ENCODE data around the gene LRMDA. TPM values are rescaled to one million over a fixed set of nuclear protein-coding genes. Genes with fewer than 3 reads are reported as not detected.
A peak's percentile ranks its signal among the peaks of the same experiment; 100 is the strongest.

Gene LRMDA
- total and polyA plus RNA-seq, 4 donors: 12.1 to 40.8 (median 21.6) TPM

DNA sequence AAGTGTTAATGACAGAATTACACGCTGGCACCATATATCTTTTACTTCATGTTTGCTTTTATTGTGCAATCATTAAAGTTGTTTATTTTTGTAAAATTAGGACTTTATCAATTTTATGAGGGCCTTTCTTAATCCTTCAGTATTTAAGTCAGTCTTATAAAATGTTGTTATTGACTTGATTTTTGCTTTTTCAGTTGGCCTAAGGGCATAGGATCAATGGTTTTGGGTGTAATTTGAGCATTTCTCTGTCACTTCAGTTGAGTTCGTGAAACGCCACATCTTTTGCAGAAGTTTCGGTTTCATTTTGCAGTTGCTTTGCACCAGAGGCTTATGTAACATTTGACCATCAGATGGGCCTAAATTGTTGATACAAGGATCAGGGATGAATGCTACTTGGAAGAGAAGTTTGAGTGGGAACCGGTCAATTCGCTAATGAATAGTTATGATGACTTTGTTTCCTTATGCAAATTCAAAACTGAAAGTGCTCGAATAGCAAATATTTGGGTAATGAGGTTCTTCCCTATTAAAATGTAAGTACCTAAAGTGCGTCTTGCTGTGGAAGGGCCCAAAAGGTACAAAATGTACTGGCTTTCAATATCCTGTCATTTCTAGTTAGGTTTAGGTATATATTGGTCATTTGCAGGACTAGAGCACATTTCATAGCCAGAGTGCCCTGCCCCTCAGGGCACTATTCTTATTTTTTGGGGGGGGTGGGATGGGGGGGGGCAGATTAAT lies 340.9 kb downstream of the LRMDA start:
- TF ChIP-seq, protein P1, sequence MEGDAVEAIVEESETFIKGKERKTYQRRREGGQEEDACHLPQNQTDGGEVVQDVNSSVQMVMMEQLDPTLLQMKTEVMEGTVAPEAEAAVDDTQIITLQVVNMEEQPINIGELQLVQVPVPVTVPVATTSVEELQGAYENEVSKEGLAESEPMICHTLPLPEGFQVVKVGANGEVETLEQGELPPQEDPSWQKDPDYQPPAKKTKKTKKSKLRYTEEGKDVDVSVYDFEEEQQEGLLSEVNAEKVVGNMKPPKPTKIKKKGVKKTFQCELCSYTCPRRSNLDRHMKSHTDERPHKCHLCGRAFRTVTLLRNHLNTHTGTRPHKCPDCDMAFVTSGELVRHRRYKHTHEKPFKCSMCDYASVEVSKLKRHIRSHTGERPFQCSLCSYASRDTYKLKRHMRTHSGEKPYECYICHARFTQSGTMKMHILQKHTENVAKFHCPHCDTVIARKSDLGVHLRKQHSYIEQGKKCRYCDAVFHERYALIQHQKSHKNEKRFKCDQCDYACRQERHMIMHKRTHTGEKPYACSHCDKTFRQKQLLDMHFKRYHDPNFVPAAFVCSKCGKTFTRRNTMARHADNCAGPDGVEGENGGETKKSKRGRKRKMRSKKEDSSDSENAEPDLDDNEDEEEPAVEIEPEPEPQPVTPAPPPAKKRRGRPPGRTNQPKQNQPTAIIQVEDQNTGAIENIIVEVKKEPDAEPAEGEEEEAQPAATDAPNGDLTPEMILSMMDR (IDR thresholded peaks at IDR 0.05; ENCODE audit: control extremely low read depth, extremely low read depth): no peak
- peak overlapping the region in 1 of 2 donors; percentile 34 for H3K27ac ChIP-seq (ENCODE audit: low read depth in 1 of 2, low read length in 1 of 2)
- no peak for ATAC-seq (ENCODE audit: insufficient read depth, low FRiP score)
- H3K36me3 ChIP-seq (ENCODE audit: control insufficient read depth in 4 of 4, insufficient read depth in 4 of 4, low read length in 4 of 4): no peaks in the 10 kb centered on the region
- no peaks in the 10 kb centered on the region for H3K9me3 ChIP-seq (ENCODE audit: control insufficient read depth in 4 of 4, insufficient read depth in 3 of 4, low read length in 3 of 4)
- 19 to 25% methylated on average over 8 of the region's 8 CpGs for WGBS, 2 donors
- peak overlapping the region; percentile 29 for H3K4me3 ChIP-seq
- H3K9ac ChIP-seq (ENCODE audit: insufficient read depth in 1 of 2, low read length in 2 of 2): peak overlapping the region in 1 of 2 donors; percentile 50
- no peaks in the 10 kb centered on the region for H3K27me3 ChIP-seq (ENCODE audit: control insufficient read depth in 3 of 3, insufficient read depth in 3 of 3, low read length in 2 of 3)
- peak; percentile 25 to 84 (median 79) for DNase-seq
- H3K4me1 ChIP-seq (ENCODE audit: control insufficient read depth in 5 of 5, insufficient read depth in 5 of 5, low read length in 5 of 5): peaks cover 0 to 50% (median 11%) of the 10 kb centered on the region in 5 donors

DNA sequence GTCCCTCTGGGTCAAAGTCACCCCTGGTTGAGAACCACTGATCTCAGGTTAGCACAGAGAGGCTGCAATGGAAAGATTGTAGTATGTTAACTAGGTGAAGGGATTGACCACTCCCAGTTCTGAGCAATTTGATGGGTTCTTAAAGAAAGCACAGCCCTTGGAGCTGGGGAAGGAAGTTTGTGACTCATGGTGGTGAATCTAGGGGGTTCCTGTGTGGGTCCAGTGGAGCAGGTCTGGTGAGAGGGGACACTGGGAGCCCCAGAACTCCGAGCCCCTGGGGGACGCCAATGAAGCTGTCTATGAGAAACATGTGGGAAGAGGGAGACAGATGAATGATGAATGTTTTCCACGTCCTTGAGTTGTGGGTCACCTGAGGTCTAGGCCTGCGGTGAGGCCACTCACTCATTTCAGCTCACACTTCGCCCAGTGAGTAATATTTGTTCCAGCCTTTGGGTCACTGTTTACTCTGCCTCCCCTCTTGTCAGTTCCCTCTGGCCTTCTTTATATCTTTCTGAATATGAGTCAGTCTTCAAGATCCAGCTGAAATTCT lies 341.9 kb downstream of the LRMDA start:
- Histone ChIP-seq H3K27me3 (ENCODE audit: control insufficient read depth in 3 of 3, insufficient read depth in 3 of 3, low read length in 2 of 3) (no peaks in the 10 kb centered on the region), H3K27ac (ENCODE audit: low read depth in 1 of 2, low read length in 1 of 2) (peak overlapping the region; percentile 21 to 74), H3K4me1 (ENCODE audit: control insufficient read depth in 5 of 5, insufficient read depth in 5 of 5, low read length in 5 of 5) (peaks cover 0 to 52% (median 12%) of the 10 kb centered on the region in 5 donors), H3K36me3 (ENCODE audit: control insufficient read depth in 4 of 4, insufficient read depth in 4 of 4, low read length in 4 of 4) (no peaks in the 10 kb centered on the region), H3K9ac (ENCODE audit: insufficient read depth in 1 of 2, low read length in 2 of 2) (no peak overlapping the region), H3K9me3 (ENCODE audit: control insufficient read depth in 4 of 4, insufficient read depth in 3 of 4, low read length in 3 of 4) (no peaks in the 10 kb centered on the region), H3K4me3 (no peak overlapping the region)
- 66 to 74% methylated on average over 5 of the region's 5 CpGs for WGBS, 2 donors
- DNase-seq (no peak), ATAC-seq (ENCODE audit: insufficient read depth, low FRiP score) (no peak)
- TF ChIP-seq, protein P1 (IDR thresholded peaks at IDR 0.05; ENCODE audit: control extremely low read depth, extremely low read depth): no peak

DNA sequence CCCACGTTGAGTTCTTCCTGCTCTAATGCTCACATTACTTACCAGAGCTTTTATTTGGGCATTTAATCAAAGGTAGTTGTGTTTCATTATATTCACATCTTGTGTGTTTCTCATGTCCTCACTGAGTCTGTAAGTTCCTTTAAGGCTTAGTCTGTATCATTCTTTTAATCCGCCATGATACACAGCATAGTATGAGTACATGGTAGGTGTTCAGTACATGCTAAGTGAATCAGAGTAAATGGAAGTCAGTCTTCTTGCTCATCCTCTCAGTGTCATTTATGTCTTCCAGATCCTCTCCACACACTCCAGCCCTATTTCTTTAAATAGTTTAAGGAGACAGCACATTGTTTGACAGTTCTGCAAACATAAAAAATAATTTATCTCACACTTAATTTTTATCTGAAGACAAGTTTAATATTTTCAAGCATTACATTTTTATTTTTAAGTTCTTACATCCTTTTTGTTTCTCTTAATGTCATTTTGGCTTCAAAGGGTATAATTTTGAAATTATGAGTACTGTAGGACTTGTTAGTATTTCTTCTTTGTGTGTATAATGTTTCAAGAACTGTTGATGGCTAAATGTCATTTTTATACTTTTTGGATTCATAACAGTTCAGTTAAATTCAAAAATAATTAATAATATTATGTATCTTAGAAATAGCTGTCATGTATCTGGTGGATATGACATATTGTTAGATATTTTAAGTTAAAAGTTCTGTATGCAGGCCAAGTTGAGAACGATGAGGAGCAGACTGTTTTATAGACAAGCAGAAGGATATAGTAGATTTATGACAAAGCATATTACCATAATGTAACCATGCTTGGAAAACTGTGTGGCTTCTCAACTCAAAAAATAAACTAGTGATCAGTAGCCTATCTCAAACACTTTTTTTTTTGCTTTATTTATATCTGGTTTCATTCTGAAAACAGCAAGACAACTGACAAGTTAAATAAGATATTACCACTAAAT lies 342.7 kb downstream of the LRMDA start:
- TF ChIP-seq, protein P1 (IDR thresholded peaks at IDR 0.05; ENCODE audit: control extremely low read depth, extremely low read depth): no peak
- DNase-seq: peak in 2 of 3 donors; percentile 79 to 92
- H3K36me3 ChIP-seq (ENCODE audit: control insufficient read depth in 4 of 4, insufficient read depth in 4 of 4, low read length in 4 of 4): no peaks in the 10 kb centered on the region
- no peak overlapping the region for H3K4me3 ChIP-seq
- no peaks in the 10 kb centered on the region for H3K9me3 ChIP-seq (ENCODE audit: control insufficient read depth in 4 of 4, insufficient read depth in 3 of 4, low read length in 3 of 4)
- 61 to 75% methylated on average over 3 of the region's 3 CpGs for WGBS, 2 donors
- H3K4me1 ChIP-seq (ENCODE audit: control insufficient read depth in 5 of 5, insufficient read depth in 5 of 5, low read length in 5 of 5): peaks cover 0 to 52% (median 12%) of the 10 kb centered on the region in 5 donors
- H3K9ac ChIP-seq (ENCODE audit: insufficient read depth in 1 of 2, low read length in 2 of 2): no peak overlapping the region
- no peak for ATAC-seq (ENCODE audit: insufficient read depth, low FRiP score)
- no peaks in the 10 kb centered on the region for H3K27me3 ChIP-seq (ENCODE audit: control insufficient read depth in 3 of 3, insufficient read depth in 3 of 3, low read length in 2 of 3)
- no peak overlapping the region for H3K27ac ChIP-seq (ENCODE audit: low read depth in 1 of 2, low read length in 1 of 2)

Measured in lung (tissue), 12 donors.